Measurements from ENCODE around the gene ZMAT5. TPM values are rescaled to one million over a fixed set of nuclear protein-coding genes. Genes with fewer than 3 reads are reported as not detected.

The ZMAT5 gene
- total RNA-seq, 1 donor from 2014 or later = 20.2 TPM

DNA sequence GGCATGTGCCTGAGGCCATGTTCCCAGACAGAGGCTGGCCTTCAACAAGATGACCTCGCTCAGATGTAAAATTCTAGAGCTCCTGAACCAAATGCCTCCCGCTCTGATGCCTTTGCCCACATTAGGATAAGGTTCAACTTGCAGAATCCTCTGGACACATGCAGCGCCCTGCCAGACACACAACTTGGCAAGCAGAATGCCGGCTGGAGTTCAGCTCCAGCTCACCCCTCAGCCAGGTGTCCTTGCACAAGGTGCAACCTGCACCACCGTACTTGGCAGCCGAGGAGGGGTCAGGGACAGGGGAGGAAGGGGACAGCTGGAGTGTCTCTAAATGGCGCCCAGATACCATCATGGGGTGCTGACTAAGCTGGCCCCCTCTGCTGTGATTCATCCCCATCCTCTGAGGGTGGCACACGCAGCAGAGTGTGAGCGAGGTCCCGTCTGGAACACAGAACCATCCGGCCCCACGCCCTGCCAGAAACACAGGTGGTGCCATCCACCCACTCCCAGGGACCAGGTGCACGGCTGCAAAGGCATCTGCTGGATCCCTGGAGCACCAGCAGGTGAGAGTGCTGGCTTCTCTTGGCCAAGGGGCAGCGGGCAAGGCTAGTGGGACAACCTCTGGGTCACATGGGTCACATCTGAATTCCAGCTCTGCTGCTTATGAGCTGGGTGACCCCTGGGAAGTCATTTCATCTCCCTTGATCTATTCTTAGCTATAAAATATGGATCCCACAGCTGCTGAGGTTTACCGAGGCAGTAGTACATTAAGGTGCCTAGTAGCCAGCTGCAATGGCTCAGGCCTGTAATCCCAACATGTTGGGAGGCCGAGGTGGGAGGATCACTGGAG, 12.8 kb downstream of the ZMAT5 start:
- Mint-ChIP-seq H3K27ac (ENCODE audit: unreplicated experiment) (no peak overlapping the region), H3K36me3 (ENCODE audit: low read depth, unreplicated experiment) (peaks cover 7% of the 10 kb centered on the region), H3K9me3 (ENCODE audit: unreplicated experiment) (no peaks in the 10 kb centered on the region), H3K27me3 (ENCODE audit: unreplicated experiment) (peaks cover 6% of the 10 kb centered on the region), H3K4me1 (ENCODE audit: unreplicated experiment) (no peaks in the 10 kb centered on the region), H3K4me3 (ENCODE audit: unreplicated experiment) (no peak overlapping the region)
- TF ChIP-seq, protein P1, sequence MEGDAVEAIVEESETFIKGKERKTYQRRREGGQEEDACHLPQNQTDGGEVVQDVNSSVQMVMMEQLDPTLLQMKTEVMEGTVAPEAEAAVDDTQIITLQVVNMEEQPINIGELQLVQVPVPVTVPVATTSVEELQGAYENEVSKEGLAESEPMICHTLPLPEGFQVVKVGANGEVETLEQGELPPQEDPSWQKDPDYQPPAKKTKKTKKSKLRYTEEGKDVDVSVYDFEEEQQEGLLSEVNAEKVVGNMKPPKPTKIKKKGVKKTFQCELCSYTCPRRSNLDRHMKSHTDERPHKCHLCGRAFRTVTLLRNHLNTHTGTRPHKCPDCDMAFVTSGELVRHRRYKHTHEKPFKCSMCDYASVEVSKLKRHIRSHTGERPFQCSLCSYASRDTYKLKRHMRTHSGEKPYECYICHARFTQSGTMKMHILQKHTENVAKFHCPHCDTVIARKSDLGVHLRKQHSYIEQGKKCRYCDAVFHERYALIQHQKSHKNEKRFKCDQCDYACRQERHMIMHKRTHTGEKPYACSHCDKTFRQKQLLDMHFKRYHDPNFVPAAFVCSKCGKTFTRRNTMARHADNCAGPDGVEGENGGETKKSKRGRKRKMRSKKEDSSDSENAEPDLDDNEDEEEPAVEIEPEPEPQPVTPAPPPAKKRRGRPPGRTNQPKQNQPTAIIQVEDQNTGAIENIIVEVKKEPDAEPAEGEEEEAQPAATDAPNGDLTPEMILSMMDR (IDR thresholded peaks at IDR 0.05; ENCODE audit: unreplicated experiment) = no peak
- no peak for DNase-seq (ENCODE audit: low spot score)

DNA sequence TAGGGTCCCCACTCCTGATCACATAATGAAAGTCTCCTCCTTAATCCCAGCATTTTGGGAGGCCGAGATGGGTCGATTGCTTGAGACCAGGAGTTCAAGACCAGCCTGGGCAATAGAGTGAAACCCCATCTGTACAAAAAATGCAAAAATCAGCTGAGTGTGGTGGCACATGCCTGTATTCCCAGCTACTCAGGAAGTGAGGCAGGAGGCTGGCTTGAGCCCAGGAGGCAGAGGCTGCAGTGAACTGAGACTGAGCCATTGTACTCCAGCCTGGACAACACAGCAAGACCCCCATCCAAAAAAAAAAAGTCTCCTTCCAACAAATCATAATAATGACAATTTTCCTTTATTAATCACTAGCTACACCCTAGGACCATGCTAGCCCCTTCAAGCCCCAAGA, 15.1 kb downstream of the ZMAT5 start:
- Mint-ChIP-seq H3K4me3 (ENCODE audit: unreplicated experiment) (no peak overlapping the region), H3K27ac (ENCODE audit: unreplicated experiment) (no peak overlapping the region), H3K36me3 (ENCODE audit: low read depth, unreplicated experiment) (peaks cover 16% of the 10 kb centered on the region), H3K4me1 (ENCODE audit: unreplicated experiment) (no peaks in the 10 kb centered on the region), H3K27me3 (ENCODE audit: unreplicated experiment) (peaks cover 6% of the 10 kb centered on the region), H3K9me3 (ENCODE audit: unreplicated experiment) (no peaks in the 10 kb centered on the region)
- TF ChIP-seq, protein P1 (IDR thresholded peaks at IDR 0.05; ENCODE audit: unreplicated experiment) = no peak
- DNase-seq (ENCODE audit: low spot score) = no peak

DNA sequence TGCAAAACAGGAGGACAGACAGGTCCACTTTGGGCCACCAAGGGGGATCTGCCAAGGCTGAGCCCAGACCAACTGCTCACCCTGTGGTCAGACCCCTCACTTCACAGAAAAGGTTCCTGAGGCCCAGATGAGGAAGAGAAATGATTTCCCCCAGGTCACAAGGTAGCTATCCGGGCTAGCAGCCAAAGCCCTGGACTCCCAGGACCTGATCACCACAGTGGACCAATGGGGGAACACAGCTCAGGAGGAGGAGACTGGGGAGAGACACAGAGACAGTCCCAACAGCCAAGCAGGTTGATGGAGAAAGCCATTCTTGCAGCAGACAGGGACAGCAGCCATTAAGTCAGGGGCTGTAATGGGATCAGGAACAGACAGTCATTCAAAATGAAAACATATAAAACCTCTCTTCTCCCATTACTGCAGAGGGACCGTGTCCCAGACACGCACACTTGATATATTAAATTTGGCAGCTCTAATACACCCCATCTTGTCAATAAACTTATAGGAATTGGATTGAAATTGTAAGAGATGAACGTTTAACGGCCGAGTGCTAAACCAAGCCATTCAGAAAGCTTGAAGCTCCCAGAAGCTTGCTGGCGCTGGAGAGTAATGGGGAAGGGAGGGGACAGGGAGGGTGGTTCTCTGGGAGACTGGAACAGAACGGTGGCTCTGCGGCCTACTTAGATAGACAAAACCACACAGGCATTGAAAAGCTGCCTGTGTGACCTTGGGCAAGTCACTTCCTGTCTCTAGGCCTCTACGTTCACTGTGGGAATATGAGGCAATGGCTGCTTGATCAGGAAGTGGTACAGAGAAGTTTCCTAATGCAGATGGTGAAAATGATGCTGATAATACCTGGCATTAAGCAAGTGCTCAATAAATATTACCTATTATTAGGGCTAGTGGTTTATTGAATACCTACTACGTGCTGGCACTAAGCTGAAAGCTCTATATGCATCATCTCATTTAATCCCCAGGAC, 16.0 kb downstream of the ZMAT5 start:
- no peak for DNase-seq (ENCODE audit: low spot score)
- H3K27me3 Mint-ChIP-seq (ENCODE audit: unreplicated experiment) = peaks cover 6% of the 10 kb centered on the region
- no peak overlapping the region for H3K4me3 Mint-ChIP-seq (ENCODE audit: unreplicated experiment)
- H3K27ac Mint-ChIP-seq (ENCODE audit: unreplicated experiment) = no peak overlapping the region
- no peaks in the 10 kb centered on the region for H3K9me3 Mint-ChIP-seq (ENCODE audit: unreplicated experiment)
- peaks cover 16% of the 10 kb centered on the region for H3K36me3 Mint-ChIP-seq (ENCODE audit: low read depth, unreplicated experiment)
- TF ChIP-seq, protein P1 (IDR thresholded peaks at IDR 0.05; ENCODE audit: unreplicated experiment) = no peak
- no peaks in the 10 kb centered on the region for H3K4me1 Mint-ChIP-seq (ENCODE audit: unreplicated experiment)

DNA sequence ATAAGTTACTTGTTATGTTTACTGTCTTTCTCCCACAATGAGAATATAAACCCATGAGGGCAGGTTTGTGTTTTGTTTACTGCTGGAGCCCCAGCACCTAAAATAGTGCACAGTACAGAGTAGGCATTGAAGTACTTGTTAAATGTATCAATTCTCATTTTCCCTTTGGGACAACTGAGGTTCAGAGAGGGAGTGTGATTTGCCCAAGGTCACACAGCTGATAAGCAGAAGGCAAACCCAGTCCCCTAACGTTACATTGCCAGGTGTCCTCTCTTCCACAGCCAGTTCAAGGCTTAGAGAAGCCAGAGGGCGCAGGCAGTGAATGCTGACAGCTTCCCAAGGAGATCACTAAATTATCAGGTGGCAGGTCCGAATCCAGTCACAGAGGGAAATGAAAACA, 16.8 kb downstream of the ZMAT5 start:
- Mint-ChIP-seq H3K27me3 (ENCODE audit: unreplicated experiment) (peaks cover 6% of the 10 kb centered on the region), H3K4me3 (ENCODE audit: unreplicated experiment) (no peak overlapping the region), H3K9me3 (ENCODE audit: unreplicated experiment) (no peaks in the 10 kb centered on the region), H3K4me1 (ENCODE audit: unreplicated experiment) (no peaks in the 10 kb centered on the region), H3K36me3 (ENCODE audit: low read depth, unreplicated experiment) (peaks cover 16% of the 10 kb centered on the region), H3K27ac (ENCODE audit: unreplicated experiment) (no peak overlapping the region)
- TF ChIP-seq, protein P1 (IDR thresholded peaks at IDR 0.05; ENCODE audit: unreplicated experiment) = no peak
- DNase-seq (ENCODE audit: low spot score) = no peak

All from endothelial cell (in vitro differentiated cells).